GM19193 (cell line): ENCODE data around the gene JUND.

Source experiments
- POLR2A ChIP-seq: IDR thresholded peaks from 4 replicates; pipeline ENCODE4 v1.6.1; 2011; ENCODE audit not compliant: insufficient read depth, insufficient read length; ENCODE audit errors: extremely low read depth

Gene JUND

DNA sequence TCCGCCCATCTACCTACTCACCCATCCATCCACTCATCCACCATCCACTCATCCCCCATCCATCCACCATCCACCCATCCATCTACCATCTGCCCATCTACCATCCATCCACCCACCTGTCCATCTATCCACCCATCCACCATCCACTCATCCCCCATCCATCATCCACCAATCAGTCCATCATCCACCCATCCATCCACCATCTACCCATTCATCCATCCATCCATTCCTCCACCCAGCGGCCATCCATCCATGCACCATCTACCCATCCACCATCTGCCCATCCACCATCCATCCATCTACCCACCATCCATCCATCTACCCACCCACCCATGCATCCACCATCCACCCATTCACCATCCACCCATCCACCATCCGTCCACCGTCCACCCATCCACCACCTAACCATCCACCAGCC lies 13.6 kb upstream of the JUND start:
- no peak for TF ChIP-seq POLR2A

DNA sequence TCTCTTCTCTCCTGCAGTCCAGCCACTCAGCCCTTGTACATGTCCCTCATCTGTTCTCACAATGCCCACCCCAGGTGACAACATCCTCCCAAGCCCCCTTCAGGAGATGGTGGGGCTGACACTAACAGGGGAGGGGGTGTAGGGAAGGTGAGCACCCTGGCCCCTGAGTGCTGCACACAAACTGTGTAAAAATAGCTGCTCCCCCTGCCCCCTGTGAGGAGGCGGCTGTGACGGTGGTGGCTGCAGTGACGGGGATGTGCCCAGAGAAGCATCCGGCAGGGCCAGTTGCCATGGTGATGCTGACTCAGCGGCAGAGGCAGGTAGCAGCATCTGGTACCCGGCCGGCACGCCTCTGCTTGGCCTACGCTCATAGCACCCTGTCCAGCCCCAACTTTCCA lies 13.0 kb upstream of the JUND start:
- TF ChIP-seq POLR2A, result no peak

DNA sequence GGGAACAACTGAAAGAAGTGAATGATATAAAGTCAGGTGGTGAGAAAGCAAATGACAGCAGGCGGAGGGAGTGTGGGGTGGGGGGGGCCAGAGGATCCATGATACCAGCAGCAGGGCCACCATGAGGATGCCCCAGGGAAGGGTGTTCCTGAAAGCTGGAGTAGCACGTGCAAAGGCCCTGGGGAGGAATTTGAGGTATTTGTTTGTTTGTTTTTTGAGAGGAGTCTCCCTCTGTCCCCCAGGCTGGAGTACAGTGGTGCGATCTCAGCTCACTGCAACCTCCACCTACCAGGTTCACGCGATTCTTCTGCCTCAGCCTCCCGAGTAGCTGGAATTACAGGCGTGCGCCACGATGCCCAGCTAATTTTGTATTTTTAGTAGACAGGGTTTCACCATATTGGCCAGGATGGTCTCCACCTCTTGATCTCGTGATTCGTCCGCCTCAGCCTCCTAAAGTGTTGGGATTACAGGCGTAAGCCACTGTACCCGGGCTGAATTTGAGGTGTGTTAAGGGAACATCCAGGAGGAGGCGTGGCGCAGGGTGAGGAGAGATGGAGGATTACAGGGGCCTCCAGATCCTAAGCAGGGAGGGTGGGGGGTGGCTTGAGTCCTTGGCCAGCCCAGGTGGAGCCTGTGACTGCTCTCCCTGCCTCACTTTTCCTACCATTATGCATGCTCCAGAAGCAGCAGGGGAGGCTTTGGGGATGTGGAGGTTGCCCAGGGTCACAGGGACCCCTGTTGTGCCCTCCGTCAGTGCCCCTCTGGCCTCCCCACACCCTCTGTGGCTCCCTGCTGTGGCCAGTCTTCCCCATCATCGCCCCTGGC lies 12.4 kb upstream of the JUND start:
- no peak for TF ChIP-seq POLR2A

DNA sequence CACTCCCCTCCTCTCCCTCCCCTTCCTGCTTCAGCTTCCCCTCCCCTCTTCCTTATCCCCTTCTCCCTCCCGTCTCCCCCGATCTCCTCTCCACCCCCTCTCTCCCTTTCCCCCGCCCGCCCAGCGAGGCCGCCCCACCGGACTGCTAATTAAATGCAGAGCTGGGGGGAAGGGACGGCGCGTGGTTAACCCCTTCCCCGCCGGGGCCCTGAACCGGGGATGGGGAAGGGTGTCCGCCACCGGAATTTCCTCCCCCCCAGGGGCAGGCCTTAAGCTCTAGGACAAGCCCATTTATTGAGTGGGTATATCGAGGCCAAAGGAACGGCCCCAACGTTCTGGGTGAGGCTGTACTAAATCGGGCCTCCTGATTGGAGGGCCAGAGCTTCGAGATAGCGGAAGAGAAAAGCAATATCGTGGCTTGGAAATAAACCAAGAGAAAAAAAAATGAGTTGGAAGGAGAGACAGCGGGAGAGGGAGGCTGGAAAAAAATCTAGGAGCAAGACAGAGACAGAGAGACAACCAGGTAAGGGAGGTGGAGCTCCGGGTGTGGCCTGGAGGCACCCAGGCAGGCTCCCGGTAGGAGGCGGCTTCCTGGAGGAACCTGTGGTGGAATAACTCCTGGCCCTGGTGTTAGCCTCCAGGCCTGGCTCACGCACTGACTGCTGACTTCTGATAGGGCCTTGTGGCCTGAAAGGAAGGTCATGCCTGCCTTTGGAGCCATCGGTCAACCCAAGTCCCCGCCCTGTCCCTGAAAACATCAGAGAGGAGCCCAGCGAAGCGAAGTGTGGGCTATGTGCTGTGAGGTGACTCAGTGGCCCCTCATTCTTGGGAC lies 11.6 kb upstream of the JUND start:
- no peak for TF ChIP-seq POLR2A

DNA sequence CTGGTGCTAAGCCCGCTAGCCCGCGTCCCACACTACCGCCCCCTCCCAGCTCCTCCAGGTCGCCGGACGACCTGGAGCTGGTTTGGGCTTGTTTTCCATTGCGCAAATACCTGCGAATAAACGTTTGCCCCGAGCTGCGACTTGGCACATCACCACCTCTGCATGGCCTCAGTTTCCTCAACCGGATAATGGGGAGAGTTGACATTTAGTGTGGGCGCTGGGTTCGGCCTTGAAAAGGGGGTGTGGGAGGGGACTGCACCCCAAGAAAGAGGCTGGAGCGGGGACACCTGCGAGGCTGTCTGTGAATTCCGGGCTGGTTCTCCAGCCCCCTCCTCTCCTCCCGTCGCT lies 11.0 kb upstream of the JUND start:
- TF ChIP-seq POLR2A, result no peak

DNA sequence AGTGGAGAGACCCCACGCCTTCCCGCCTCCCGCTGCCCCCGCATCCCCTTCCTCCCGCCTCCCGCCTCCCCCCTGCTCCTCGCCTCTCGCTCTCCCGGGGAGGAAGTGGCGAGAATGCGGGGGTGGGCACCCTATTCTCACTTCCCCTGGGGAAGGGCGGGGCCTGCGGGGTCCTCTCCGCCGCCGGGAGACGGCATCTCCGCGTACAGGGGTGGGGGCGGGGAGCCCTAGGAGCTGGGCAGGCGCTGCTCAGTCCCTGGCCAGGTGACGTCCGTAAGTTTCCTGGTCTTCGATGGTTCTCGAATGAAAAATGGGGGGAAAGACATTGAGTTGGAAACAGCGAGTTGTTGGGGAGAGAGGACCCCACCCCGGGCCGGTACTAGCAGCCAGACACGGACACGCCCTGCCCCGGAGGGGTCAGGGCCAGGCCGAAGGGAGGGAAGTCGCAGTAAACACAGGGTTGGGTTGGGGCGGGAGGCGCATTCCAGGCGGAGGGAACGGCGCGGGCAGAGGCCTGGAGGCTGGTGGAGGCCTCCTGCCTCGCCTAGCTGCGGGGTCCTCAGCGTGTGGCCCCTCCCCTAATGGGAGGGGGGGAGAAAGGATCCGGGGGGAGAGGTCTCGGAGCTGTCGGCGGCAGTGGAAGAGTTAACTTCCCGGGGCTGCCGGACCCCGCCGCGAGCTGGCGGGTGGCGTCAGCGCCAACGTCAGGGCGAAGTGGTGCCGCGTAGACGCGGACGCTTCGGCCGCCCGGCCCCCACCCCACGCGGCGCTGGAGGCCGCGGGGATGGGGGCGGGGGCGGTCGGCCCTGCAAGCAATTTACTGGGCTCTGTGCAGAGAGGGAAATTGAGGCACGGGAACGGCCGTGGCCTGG lies 10.4 kb upstream of the JUND start:
- peak; percentile 69 for TF ChIP-seq POLR2A

DNA sequence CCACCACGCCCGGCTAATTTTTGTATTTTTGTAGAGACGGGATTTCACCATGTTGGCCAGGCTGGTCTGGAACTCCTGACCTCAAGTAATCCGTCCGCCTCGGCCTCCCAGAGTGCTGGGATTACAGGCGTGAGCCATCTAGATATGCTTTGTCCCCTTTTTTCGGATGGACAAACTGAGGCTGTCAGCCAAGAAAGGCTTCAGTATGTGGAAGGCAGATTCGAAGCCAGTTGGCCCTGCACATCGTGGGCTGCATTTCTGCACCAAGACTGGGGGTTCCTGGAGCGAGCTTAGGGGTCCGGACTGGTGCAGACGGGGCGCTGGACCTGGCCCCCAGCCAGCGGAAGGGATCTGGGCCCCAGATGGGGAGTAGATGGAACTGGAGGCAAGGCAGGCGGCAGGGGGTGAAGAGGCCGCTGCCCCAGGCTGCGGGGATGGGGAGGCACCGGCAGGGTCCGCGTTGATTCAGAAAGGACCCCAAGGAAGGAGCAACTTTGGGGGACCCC lies 9.7 kb upstream of the JUND start:
- no peak for TF ChIP-seq POLR2A

DNA sequence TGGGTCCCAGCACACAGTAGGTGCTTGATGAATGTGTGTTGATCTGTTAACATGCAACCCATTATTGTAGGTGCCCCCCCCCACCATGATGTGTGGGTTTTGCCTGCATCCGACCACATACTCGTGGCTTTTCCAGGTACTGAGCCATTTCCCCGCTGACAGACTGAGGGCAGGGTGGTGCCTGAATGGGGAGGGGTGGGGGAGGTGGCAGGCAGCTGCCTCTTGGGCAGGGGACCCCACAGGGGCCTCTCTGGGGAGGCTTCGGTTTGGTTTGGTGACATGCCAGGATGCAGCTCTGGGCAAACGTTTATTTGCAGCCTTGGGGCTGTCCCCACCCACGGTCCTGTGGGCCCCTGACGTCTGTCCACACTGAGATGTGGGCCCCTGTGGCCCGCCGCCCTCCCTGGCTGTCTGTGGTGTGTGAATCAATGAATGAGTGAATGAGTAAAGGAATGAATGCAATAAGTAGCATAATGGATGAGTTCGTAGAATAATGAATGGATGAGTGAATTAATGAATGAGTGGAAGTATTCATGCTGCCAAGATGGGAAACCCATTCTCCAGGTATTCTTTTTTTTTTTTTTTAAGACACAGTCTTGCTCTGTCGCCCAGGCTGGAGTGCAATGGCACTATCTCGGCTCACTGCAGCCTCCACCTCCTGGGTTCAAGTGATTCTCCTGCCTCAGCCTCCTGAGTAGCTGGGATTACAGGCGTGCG lies 9.0 kb upstream of the JUND start:
- TF ChIP-seq POLR2A, result peak; percentile 34

DNA sequence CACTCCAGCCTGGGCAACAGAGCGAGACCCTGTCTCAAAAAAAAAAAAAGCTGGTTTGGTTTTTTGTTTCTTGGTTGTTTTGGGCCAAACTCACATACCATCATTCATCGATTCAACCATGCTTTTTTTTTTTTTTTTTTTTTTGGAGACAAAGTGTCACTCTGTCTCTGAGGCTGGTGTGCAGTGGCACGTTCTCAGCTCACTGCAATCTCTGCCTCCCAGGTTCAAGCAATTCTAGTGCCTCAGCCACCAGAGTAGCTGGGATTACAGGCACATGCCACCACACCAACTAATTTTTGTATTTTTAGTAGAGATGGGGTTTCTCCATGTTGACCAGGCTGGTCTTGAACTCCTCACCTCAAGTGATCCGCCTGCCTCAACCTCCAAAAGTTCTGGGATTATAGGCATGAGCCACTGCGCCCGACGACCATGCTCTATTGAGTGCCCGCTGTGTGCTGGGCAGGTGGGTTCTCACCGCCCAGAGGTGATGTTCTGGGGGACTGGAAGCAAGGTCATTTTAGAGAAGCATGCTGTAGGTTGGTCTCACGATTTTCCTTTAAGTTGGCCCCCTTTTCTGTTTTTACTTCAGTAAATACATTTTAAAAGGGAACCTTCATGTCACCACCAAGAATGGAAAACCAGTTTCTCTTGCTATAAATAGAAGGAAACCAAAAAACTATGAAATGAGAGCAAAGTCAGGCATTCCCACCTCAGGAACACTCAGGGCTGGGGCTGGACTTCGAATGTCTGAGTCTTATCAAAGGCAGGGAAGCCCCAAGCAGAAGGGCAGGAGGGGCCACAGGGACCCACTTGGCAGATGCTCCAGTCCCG lies 8.3 kb upstream of the JUND start:
- TF ChIP-seq POLR2A, result no peak

DNA sequence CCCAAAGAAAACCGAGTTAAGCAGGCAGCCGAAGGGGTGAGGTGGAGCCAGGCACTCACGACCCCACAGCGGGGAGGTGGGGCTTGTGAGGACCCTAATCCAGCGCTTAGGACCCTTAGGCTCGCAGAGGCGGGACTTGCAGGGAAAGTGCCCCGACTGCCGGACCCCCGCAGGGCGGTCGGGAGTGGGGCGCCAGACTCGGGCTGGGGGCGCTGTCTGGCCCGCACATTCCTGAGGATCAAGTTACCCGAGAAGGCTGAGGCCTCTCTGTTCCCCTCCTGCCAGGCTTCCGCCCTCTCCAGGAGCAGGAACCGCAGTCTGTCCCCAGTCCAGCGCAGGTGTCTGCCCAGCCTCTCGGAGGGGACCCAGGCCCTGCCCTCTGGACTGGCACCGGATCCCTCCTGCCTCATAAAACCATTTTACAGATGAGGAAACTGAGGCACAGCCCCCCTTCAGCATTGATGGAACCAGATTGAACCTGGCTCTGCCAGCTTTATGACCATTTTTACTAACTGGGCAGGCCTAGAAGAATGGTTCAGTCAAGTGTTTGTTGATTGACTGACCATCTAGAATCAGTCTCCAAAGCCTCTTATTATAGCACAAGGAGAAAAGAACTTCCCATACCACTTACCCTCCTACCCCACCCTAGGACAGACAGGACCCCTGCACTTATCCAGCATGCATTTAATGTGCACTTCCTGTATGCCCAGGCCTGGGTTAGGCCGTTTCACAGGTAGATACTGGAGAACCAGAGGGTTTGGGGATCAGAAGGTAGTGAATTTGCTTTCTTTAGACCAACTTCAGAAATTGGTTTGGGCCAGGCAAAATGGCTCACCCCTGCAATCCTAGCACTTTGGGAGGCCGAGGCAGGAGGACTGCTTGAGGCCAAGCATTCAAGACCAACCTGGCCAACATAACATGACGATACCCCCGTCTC lies 6.7 kb upstream of the JUND start:
- TF ChIP-seq POLR2A, result no peak

DNA sequence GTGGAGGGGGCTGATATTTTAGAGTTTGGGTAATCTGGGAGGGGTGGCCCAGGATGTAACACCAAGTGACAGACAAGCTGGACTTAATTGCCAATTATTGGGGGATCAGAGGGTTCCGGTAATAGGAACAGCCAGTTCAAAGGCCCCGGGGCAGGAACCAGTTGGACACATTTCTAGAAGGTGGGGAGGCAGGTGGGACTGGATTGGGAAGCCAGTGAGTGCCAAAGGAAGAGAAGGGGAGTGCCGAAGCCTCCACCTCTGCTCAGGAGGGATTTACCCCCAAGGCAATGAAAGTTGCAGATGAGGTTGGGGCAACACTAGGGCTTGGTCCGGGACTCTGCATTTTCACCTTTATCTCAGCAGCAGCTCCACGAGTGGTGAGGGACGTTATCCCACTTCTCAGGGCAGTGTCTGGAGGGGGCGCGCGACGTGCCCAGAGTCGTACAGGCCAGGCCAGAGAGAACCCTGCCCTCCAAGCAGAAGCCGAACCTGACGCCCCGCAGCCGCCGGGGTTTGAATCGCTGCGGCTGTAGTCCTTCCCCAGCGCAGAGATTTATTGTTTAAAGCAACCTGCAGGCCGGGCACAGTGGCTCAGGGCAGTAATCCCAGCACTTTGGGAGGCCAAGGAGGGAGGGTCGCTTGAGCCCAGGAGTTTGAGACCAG lies 5.7 kb upstream of the JUND start:
- no peak for TF ChIP-seq POLR2A
